GM19372 (cell line): ENCODE measurements around the gene TMEM273.

Experiments used
- ATAC-seq: cut with Tn5 transposase; IDR thresholded peaks from one replicate; pipeline ENCODE4 v1.9.1; 2021; ENCODE audit warnings: mild to moderate bottlenecking, low read depth, moderate library complexity; ENCODE audit not compliant: unreplicated experiment

TMEM273 gene

GRCh38 chr10:49105076-49105475 lies 83.1 kb downstream of the TMEM273 start:
- ATAC-seq: no peak
